ENCODE data around the gene GJB6.
A peak's percentile ranks its signal among the peaks of the same experiment; 100 is the strongest.

DNA sequence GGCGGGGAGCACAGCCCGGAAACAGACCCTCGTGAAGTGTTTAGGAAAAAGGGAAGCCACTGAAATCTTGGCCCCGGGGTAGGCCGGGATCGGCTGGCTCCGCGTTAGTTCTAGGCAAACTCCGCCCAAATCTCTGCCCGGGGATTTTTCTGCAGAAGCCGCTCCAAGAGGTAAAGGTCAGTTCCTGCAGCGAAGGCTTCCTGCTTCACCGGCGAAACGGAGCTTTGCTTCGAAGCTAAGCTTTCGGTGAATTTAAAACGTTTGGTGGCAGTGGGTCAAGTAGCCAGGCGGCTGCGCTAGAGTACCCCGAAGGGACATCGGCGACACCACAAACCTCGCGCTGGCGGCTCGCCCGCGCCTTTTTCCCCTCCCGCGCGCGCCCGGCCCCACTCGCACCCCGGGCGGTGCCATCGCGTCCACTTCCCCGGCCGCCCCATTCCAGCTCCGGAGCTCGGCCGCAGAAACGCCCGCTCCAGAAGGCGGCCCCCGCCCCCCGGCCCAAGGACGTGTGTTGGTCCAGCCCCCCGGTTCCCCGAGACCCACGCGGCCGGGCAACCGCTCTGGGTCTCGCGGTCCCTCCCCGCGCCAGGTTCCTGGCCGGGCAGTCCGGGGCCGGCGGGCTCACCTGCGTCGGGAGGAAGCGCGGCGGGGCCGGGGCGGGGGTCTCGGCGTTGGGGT lies 39.8 kb downstream of the GJB6 start:
- 0 out of 2 replicates have a peak, but pooled peaks have one; percentile 37 for TF ChIP-seq L3MBTL2 (conservative IDR thresholded peaks at IDR 0.05)
- no peak for TF ChIP-seq FOXA1 (IDR thresholded peaks at IDR 0.05)
- no peak for TF ChIP-seq PKNOX1 (IDR thresholded peaks at IDR 0.05)
- TF ChIP-seq FOXM1 (IDR thresholded peaks at IDR 0.05; ENCODE audit: borderline replicate concordance) = no peak
- no peak for TF ChIP-seq HDGF (IDR thresholded peaks at IDR 0.05; ENCODE audit: borderline replicate concordance)
- no peak for TF ChIP-seq TARDBP (IDR thresholded peaks at IDR 0.05)
- no peak for TF ChIP-seq ELF4 (IDR thresholded peaks at IDR 0.05)
- no peak for TF ChIP-seq ARNT (IDR thresholded peaks at IDR 0.05)
- no peak for TF ChIP-seq SUZ12 (IDR thresholded peaks at IDR 0.05)
- TF ChIP-seq SP1 (IDR thresholded peaks at IDR 0.05) = no peak
- no peak for TF ChIP-seq CTBP1 (IDR thresholded peaks at IDR 0.05; ENCODE audit: borderline replicate concordance)
- no peak for TF ChIP-seq BHLHE40 (IDR thresholded peaks at IDR 0.05; ENCODE audit: borderline replicate concordance)

Measured in HEK293T (cell line).